Upper lobe of left lung (tissue), 4 donors: ENCODE data around the gene SYCP3.
"Not testable (repeated sequence)": the region's sequence is repeated elsewhere in the genome, so short reads cannot be mapped to it uniquely, and the experiment has no call there.

ENCODE experiments used
- CTCF ChIP-seq, 6 experiments: fragments of 450-650 bp in 4 of 6; fragments of 200-600 bp in 2 of 6; sonication (generic) in 2 of 6; IDR thresholded peaks; one replicate each; pipeline ENCODE4 v1.5.1; 2016 to 2019; ENCODE audit warnings: antibody characterized with exemption in 6 of 6
- POLR2A ChIP-seq, 4 donors: fragments of 450-650 bp; IDR thresholded peaks; one replicate each; pipeline ENCODE4 v1.5.1; 2016 to 2017; ENCODE audit warnings: antibody characterized with exemption in 4 of 4, mild to moderate bottlenecking in 2 of 4
- POLR2AphosphoS5 ChIP-seq, 2 donors: sonication (generic); formaldehyde crosslinking; IDR thresholded peaks; one replicate each; pipeline ENCODE4 v1.5.1; 2017; ENCODE audit warnings: antibody characterized with exemption in 2 of 2

- TF ChIP-seq CTCF, POLR2A, POLR2AphosphoS5 (IDR thresholded peaks at IDR 0.05): not testable (repeated sequence)
These were observed 4.8 kb downstream of the SYCP3 start for GRCh38 chr12:101734482-101734881.
